Measurements from ENCODE around the gene F3.

GRCh38 chr1:94550800-94551241, 9.3 kb upstream of the F3 start:
- TF ChIP-seq ZNF850 (CRISPR knock-in tag; conservative IDR thresholded peaks at IDR 0.05) (no peak), NFIC (IDR thresholded peaks at IDR 0.05; ENCODE audit: low read length) (no peak), JUN (CRISPR knock-in tag; IDR thresholded peaks at IDR 0.05) (no peak), EZH2 (conservative IDR thresholded peaks at IDR 0.05; ENCODE audit: low read depth, low read length) (no peak), THRA (CRISPR knock-in tag; IDR thresholded peaks at IDR 0.05; ENCODE audit: borderline replicate concordance) (no peak), EP300 (IDR thresholded peaks at IDR 0.05; ENCODE audit: low read depth in 2 of 2, low read length in 2 of 2) (no peak), EP300 (CRISPR knock-in tag; IDR thresholded peaks at IDR 0.05; ENCODE audit: borderline replicate concordance) (no peak), ZNF431 (CRISPR knock-in tag; IDR thresholded peaks at IDR 0.05; ENCODE audit: borderline replicate concordance, low read depth) (no peak), ZSCAN25 (CRISPR knock-in tag; IDR thresholded peaks at IDR 0.05) (no peak), ZNF7 (CRISPR knock-in tag; IDR thresholded peaks at IDR 0.05) (no peak), BRD4 (CRISPR knock-in tag; IDR thresholded peaks at IDR 0.05) (no peak), SRSF9 (IDR thresholded peaks at IDR 0.05; ENCODE audit: borderline replicate concordance, insufficient read depth, low read depth, low read length, poor library complexity, severe bottlenecking) (no peak), ZBTB10 (CRISPR knock-in tag; IDR thresholded peaks at IDR 0.05; ENCODE audit: borderline replicate concordance) (no peak), CTCF (CRISPR knock-in tag; IDR thresholded peaks at IDR 0.05) (no peak), ZNF12 (CRISPR knock-in tag; IDR thresholded peaks at IDR 0.05) (no peak)
